C1 segment of cervical spinal cord (tissue), 14 donors: ENCODE results near the gene PJA2.
"Not testable (repeated sequence)": the region's sequence is repeated elsewhere in the genome, so short reads cannot be mapped to it uniquely, and the experiment has no call there.

Experiments
- DNase-seq, 14 donors: peaks; one replicate each; lab custom pipeline; 2025; lab: John Stamatoyannopoulos, UW

PJA2 gene, protein sequence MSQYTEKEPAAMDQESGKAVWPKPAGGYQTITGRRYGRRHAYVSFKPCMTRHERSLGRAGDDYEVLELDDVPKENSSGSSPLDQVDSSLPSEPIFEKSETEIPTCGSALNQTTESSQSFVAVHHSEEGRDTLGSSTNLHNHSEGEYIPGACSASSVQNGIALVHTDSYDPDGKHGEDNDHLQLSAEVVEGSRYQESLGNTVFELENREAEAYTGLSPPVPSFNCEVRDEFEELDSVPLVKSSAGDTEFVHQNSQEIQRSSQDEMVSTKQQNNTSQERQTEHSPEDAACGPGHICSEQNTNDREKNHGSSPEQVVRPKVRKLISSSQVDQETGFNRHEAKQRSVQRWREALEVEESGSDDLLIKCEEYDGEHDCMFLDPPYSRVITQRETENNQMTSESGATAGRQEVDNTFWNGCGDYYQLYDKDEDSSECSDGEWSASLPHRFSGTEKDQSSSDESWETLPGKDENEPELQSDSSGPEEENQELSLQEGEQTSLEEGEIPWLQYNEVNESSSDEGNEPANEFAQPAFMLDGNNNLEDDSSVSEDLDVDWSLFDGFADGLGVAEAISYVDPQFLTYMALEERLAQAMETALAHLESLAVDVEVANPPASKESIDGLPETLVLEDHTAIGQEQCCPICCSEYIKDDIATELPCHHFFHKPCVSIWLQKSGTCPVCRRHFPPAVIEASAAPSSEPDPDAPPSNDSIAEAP

DNA sequence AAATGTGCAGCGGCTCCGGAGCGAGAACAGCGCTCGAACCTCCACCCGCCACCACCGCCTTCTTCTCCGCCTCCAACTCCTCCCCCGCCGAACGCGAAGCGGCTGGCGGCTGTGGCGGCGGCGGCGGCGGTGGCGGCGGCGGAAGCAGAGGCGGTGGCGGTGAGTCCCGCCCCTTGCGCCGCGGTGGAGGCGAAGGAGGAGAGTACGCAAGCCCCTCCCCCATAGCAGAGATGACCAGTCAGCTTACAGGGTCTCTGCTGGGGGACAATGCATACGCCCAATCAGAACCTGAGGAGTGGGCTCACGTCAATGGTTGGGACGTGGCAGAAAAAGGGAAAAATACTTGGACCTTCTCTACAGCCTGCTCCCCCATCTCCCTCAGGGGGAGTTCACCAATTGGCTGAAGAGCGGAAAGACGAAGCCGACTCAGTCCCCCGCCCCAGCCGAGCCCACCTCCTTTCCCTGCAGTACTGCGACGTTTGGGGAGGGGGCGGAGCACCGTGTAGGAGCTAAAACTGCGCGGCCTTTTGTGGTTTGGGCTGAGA, at the start of gene PJA2:
Gene PJA2 (minus strand): TSS at position 131 of the 545 bp plus-strand sequence. CDS start 26,541 bp downstream, outside the sequence.
- DNase-seq, result peak; percentile 86 to 100 (median 98)

GRCh38 chr5:109455598-109456096, 45.9 kb upstream of the PJA2 start:
- DNase-seq, result peak in 3 of 14 donors; percentile 5 to 29 (median 23)

- DNase-seq, result no peak
These were observed 45.1 kb upstream of the PJA2 start for GRCh38 chr5:109454731-109455505.

DNA sequence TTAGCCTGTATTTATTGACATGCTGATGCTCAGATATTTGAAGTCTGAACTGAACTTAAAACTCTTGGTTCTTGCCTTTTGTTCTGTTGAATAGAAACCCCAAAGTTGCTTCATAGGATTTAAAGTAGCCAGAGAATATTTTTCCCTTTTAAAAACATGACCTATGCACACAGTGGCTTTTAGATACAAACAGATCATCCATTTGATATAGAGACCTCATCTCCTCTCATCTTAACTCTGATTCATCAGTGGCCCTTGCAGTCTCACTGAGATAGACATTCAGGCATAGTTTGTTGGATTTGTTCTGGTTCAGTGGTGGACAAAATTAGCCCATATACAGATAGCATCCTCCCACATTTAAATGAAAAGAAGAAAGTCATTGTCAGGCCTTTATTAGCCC, 43.5 kb upstream of the PJA2 start:
- DNase-seq, result no peak

DNA sequence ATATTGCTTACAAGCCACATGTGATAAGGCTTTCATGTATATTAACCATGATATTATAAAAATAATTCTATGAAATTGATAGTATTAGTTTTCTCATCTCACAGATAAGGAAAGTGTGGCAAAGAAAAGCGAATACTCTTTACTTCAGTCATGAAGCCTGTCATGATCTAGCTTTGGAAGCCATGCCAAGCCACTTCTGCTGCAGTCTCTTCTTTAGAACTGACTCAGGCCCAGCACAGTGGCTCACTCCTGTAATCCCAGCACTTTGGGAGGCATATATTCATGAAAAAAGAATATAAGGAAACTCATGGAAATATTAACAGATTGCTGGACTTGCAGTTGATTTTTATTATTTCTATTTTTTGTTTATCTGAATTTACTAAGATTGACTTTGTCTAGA, 42.9 kb upstream of the PJA2 start:
- no peak for DNase-seq

DNA sequence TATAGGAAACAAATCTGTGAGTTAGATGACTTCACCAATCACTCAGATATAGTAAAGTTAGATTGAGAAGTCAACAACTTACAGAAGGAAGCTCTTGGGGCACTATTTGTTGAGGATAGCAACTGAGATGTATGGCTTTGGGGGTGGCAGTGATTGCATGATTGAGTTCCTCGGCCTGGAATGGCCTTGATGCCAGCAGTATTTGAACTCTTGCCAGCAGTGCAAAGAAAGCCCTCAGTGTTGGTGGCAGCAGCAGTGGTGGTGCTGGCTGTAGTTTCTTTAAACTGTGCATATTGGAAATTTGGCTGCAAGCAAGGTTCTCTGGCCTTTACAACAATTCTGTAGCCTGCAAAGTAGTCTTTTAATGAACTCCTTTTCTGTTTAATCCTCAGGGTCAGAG, 41.4 kb upstream of the PJA2 start:
- DNase-seq, result peak in 10 of 14 donors; percentile 15 to 60 (median 37)

GRCh38 chr5:109450129-109450877, 40.5 kb upstream of the PJA2 start:
- no peak for DNase-seq

- DNase-seq, result no peak
These were observed 39.1 kb upstream of the PJA2 start for GRCh38 chr5:109448838-109449237.

DNA sequence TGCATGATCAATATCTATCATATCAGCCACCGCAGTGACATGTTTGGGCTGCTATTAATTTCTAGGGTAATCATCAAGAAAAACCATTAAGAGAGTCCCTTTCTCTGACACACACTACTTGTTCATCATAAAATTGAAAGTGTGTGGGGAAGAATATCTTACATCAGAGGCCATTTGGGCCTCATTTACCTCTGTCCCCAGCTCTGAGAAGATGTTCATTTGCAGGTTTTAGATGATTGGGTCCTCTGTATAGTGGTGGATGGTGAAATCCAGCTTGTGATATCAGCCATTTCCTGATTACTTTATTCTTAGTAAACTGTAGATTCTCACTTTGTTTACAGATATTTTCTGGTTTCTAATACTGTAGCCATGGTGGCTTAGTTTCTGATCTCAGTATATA, 29.8 kb upstream of the PJA2 start:
- DNase-seq, result no peak

GRCh38 chr5:109426075-109426474, 16.3 kb upstream of the PJA2 start:
- no peak for DNase-seq

- not testable (repeated sequence) for DNase-seq
These were observed 15.7 kb upstream of the PJA2 start for GRCh38 chr5:109425521-109425920.

GRCh38 chr5:109421956-109422355, 12.2 kb upstream of the PJA2 start:
- DNase-seq, result no peak

DNA sequence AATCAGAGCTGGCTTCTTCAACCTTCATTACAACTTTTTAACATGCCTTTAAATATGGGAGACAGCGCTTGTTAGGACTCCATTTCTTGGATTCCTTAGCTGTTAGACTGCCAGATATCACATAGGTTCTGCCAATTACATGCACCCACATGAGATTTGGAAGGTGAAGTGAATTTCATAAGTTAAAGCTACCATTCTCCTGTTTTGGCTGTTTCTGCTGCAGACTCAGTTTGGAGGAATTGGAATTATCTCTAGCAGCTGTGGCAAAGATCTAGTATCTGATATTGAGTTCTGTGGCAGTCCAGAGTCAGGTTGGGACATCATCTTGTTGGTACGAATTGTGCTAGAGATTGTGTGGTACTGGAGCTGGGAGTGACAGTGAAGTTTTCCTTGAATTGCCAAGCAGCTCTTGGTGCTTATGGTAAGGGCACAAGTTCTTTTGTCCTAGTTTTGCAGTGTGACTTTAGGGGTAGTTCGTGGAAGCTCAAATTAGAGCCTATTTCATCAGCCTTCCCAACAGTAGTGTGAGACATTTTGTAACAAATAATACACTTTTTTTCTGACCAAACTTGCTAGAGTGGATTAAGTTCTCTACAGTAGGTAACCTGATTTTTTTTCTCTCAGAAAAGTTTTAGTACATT, 9.1 kb upstream of the PJA2 start:
- no peak for DNase-seq

DNA sequence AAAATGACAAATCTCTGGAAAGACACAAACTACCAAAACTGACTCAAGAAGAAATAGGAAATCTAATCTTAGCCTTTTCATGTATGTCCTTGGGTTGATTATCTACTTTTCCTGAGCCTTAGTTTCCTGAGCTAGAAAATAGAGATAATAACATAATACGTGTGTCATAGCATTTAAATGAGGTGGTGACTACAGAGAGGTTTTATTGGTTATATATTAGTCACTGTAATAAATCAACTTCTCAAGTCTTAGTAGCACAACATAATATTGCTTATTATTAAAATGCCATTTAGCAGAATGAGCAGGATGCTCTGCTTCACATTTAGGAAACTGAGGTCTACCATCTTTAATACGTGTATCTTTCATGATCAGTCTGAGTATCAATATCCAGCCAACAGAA, 7.1 kb upstream of the PJA2 start:
- DNase-seq, result no peak

DNA sequence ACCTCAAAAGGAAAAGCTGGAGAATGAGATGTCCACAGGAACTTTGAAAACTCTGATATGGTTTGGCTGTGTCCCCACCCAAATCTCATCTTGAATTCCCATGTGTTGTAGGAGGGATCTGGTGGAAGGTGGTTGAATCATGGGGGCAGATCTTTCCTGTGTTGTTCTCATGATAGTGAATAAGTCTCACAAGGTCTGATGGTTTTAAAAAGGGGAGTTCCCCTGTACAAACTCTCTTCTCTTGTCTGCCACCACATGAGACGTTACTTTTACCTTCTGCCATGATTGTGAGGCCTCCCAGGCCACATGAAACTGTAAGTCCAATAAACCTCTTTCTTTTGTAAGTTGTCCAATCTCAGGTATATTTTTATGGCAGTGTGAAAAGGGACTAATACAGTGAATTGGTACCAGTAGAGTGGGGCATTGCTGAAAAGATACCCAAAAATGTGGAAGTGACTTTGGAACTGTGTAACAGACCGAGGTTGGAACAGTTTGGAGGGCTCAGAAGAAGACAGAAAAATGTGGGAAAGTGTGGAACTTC, 4.2 kb upstream of the PJA2 start:
- DNase-seq, result not testable (repeated sequence)

GRCh38 chr5:109413458-109413857, 3.7 kb upstream of the PJA2 start:
- peak in 1 of 14 donors; percentile 5 for DNase-seq

DNA sequence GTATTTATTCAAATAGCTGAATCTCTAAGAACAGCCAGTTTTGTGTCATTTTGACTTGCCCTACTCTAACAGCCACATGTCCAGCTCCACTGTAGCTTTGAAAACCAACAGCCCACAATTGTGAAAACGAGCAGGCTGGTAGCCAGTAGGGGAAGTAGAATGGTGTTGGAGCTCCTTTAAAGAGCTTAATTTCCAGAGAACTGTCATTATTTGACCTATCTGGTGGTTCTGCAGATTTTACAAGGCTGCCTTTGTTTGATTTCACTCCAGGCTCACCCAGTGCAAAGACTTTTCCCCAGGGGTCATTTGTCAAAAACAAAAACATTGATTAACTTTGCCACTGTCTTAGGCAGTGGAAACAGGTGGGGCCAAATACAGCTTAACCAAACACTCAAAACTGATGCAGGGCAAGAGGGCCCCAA, 3.2 kb upstream of the PJA2 start:
- peak in 3 of 14 donors; percentile 16 to 47 (median 16) for DNase-seq

GRCh38 chr5:109411627-109412026, 1.9 kb upstream of the PJA2 start:
- no peak for DNase-seq

GRCh38 chr5:109411149-109411514, 1.4 kb upstream of the PJA2 start:
- no peak for DNase-seq
